ENCODE data around the gene SMOC1. TPM values are rescaled to one million over a fixed set of nuclear protein-coding genes. Genes with fewer than 3 reads are reported as not detected.

The SMOC1 gene
- total RNA-seq, 1 donor from 2014 or later: not detected

DNA sequence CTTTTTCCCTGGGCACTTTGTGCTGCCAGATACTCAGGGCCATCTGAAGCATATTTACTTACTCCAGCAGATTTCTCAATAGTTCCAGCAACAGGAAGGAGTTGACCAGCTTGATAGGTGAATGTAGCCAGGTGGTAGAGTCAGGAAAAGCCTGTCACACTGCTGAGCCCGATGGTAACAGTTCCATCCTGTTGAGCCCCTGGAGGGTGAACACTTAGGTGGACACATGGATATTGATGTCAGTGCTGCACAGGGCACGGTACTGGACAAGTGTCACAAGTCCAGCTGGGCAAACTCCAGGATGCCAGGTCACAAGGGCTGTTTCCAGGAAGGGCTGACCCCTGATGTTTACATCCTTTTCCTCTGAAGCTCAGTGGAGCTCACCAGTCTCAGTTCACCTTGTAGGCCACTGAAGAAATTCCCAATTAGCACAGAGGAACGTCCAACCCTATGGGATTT lies 2.3 kb upstream of the SMOC1 start:
- peaks cover 47% of the 10 kb centered on the region for H3K27me3 Mint-ChIP-seq
- no peak overlapping the region for H3K27ac Mint-ChIP-seq
- no peaks in the 10 kb centered on the region for H3K4me1 Mint-ChIP-seq
- no peak overlapping the region for H3K4me3 Mint-ChIP-seq
- no peak for DNase-seq
- H3K9me3 Mint-ChIP-seq: no peaks in the 10 kb centered on the region
- H3K36me3 Mint-ChIP-seq (ENCODE audit: low read depth): no peaks in the 10 kb centered on the region
- intact Hi-C loops (cut with micrococcal nuclease): loop anchor here (5.0 kb wide), 1 partner anchor 150 kb away; no protein-coding TSS in a partner anchor

DNA sequence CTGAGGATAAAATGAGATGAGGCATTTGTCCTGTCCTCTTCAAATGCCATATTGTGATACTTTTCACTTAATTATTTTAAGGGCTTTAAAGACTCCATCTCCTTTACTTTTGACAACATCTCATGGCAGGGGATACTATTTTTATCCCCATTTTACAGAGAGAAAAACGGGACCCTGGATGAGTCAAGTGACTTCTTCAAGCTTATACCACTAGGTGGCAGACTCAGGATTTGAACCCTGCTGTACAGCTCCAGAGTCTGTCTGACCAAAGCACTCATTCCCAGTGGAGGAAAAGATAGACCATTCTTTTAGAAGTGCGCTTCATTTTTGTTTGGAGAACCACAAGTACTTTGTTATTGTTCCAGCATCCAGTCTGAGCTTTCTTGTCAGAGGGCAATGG lies 1.7 kb upstream of the SMOC1 start:
- no peaks in the 10 kb centered on the region for H3K36me3 Mint-ChIP-seq (ENCODE audit: low read depth)
- H3K27ac Mint-ChIP-seq: no peak overlapping the region
- intact Hi-C loops (cut with micrococcal nuclease): loop anchor here (5.0 kb wide), 1 partner anchor 150 kb away; no protein-coding TSS in a partner anchor
- no peaks in the 10 kb centered on the region for H3K9me3 Mint-ChIP-seq
- no peak for DNase-seq
- no peaks in the 10 kb centered on the region for H3K4me1 Mint-ChIP-seq
- H3K27me3 Mint-ChIP-seq: peaks cover 50% of the 10 kb centered on the region
- no peak overlapping the region for H3K4me3 Mint-ChIP-seq

DNA sequence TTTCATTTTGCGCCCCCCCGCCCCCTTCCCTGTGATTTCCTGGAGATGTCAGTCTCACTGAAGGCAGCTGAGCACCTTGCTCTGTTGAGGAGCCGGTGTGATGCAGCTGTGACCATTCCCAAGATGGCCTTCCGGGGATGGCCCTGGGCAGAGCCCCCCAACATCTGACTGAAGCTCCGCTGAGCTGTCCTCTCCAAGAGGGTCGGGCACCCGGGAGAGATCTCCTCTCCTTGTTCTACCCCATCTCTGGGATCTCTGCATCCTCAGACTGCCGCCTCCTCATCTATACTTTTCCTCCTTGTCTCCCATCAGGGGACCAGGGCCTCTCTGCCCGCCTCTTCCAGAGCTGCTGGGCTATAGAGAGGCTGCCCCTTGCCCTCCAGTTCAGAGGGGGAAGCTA lies 965 bp upstream of the SMOC1 start:
- H3K36me3 Mint-ChIP-seq (ENCODE audit: low read depth): no peaks in the 10 kb centered on the region
- H3K4me3 Mint-ChIP-seq: no peak overlapping the region
- no peak for DNase-seq
- no peaks in the 10 kb centered on the region for H3K9me3 Mint-ChIP-seq
- peaks cover 55% of the 10 kb centered on the region for H3K27me3 Mint-ChIP-seq
- H3K27ac Mint-ChIP-seq: no peak overlapping the region
- H3K4me1 Mint-ChIP-seq: no peaks in the 10 kb centered on the region
- intact Hi-C loops (cut with micrococcal nuclease): loop anchor here (5.0 kb wide), 1 partner anchor 149 kb away; no protein-coding TSS in a partner anchor

DNA sequence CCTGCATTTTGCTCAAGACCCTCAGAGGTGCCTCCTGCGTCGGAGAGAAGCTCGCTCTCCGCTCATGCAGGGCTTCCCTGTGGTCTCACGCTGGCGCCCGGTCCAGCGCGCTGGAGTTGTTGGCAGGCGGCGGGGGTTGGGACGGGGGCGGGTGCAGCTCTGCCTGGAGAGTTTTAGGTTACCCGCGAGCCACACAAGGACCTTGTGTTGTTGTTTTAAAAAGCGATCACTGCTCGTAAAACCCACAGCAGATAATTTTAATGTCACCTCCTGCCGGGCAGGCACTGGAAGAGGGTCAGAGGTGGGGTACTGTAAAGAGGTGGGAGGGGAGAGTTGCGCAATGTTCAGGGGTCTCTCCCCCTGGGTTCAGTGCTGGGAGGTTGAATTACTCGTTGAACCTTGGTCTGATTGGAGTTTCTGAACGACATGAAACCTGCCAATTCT lies 850 bp downstream of the SMOC1 start:
- Mint-ChIP-seq H3K27ac (no peak overlapping the region), H3K4me1 (no peaks in the 10 kb centered on the region), H3K9me3 (no peaks in the 10 kb centered on the region), H3K36me3 (ENCODE audit: low read depth) (no peaks in the 10 kb centered on the region), H3K27me3 (peaks cover 58% of the 10 kb centered on the region), H3K4me3 (no peak overlapping the region)
- intact Hi-C loops (cut with micrococcal nuclease): no loop called here
- DNase-seq: no peak

DNA sequence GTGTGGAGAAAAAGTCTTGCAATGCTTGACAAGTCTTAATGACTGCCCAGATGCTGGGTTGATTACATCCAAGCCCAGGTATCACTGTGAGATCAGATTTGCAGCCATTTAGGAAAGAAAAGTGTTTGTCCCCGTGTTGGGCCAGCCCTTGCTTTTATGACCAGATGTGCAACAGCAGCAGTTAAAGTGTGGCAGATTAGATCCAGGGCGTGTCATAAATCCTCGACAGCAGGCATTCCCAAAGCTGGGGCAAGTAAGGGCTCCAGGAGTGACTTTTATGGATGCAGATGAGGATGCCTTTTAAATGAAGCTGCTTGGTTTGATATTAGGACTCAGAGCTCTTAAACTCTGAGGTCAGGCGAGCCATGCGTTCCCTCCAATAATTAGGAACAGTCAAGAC lies 1.7 kb downstream of the SMOC1 start:
- DNase-seq: no peak
- no peaks in the 10 kb centered on the region for H3K9me3 Mint-ChIP-seq
- H3K4me3 Mint-ChIP-seq: no peak overlapping the region
- H3K36me3 Mint-ChIP-seq (ENCODE audit: low read depth): no peaks in the 10 kb centered on the region
- H3K27me3 Mint-ChIP-seq: peaks cover 58% of the 10 kb centered on the region
- intact Hi-C loops (cut with micrococcal nuclease): no loop called here
- no peak overlapping the region for H3K27ac Mint-ChIP-seq
- no peaks in the 10 kb centered on the region for H3K4me1 Mint-ChIP-seq

DNA sequence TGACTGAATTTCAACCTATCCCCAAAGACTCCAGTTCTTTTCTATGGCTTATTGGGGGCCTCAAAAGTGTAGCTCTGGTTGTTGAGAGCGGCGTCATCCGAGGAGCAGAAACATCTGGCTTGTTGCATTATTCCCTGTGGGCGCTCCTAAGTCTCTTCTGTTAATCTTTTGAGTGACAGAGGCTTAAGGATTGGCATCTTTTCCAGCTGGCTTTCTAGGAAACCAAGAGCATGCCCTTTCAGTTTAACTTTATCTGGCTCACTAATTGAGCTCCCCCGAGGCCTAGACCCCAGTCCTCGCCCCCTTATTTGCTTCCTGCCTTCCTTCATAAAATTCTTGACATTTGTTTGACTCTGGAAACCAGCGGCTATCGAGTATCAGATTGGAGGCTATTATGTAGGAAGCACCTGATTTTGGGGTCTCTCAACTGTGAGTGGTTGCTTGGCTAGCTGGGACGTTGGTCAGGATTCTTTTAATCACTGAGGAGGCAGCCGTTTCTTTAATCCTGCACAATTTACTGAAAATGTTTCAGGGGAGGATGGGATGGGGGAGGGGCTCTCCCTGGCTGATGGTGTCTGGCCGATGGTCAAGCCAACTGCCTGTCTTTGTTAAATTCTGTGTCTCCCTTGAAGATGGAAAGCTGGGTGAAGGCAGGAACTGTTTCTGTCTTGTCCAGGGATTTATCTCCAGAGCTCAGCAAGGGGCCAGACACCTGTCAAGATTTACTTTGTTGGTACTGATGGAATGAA lies 3.1 kb downstream of the SMOC1 start:
- Mint-ChIP-seq H3K27ac (no peak overlapping the region), H3K4me1 (no peaks in the 10 kb centered on the region), H3K9me3 (no peaks in the 10 kb centered on the region), H3K27me3 (peaks cover 55% of the 10 kb centered on the region), H3K4me3 (no peak overlapping the region), H3K36me3 (ENCODE audit: low read depth) (no peaks in the 10 kb centered on the region)
- intact Hi-C loops (cut with micrococcal nuclease): no loop called here
- DNase-seq: no peak

DNA sequence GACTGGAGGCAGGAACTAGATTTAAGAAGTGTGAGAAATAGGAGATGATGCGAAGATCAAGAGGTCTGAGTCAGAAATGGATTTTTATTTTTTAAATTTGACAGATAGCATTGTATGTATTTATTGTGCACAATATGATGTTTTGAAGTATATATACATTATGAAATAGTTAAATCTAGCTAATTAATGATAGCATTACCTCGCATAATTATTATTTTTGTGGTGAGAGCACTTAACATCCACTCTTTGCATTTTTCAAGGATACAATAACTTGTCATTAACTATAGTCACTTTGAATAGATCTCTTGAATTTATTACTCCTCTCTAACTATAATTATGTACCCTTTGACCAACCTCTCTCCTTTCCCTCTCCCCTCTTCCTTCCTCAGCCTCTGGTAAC lies 3.7 kb downstream of the SMOC1 start:
- Mint-ChIP-seq H3K4me1 (no peaks in the 10 kb centered on the region), H3K27me3 (peaks cover 49% of the 10 kb centered on the region), H3K27ac (no peak overlapping the region), H3K9me3 (no peaks in the 10 kb centered on the region), H3K36me3 (ENCODE audit: low read depth) (no peaks in the 10 kb centered on the region), H3K4me3 (no peak overlapping the region)
- intact Hi-C loops (cut with micrococcal nuclease): no loop called here
- DNase-seq: no peak

DNA sequence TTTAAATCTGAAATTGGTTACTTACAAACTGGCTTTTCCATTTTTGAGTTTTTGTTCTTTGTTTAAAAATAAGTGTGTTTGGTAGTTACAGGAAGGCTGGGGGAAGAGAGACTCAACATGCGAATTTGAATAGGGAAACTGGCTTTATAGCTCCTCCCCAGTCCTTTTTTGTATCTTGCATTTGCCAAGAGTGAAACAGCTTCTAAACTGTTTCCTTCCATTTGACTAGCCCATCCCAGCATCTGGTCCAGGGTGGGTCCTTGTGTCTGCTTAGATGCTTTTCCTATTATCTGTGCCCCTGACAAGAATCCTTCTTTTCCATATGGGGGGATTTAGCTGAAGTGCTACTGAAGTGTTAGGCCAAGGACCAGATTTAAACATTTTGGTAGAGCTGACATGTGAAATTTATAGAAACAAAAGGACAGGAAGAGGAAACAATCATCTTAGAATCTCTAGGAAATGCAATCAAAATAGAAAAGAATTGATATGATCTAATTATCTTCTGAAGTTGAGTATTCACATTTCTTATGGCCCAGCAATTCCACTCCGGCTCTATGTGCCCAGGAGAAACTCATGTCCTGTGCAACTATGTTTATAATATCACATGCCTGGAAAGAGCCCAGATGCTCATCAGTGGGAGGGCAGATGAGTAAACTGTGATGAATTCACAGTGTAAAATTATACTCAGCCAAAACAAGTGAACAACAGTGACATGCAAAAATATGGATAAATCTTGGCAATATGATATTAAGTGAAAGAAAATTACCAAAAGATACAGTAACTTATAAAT lies 7.4 kb downstream of the SMOC1 start:
- Mint-ChIP-seq H3K27me3 (peaks cover 33% of the 10 kb centered on the region), H3K36me3 (ENCODE audit: low read depth) (no peaks in the 10 kb centered on the region), H3K9me3 (no peaks in the 10 kb centered on the region), H3K4me3 (no peak overlapping the region), H3K4me1 (no peaks in the 10 kb centered on the region), H3K27ac (no peak overlapping the region)
- intact Hi-C loops (cut with micrococcal nuclease): no loop called here
- no peak for DNase-seq

DNA sequence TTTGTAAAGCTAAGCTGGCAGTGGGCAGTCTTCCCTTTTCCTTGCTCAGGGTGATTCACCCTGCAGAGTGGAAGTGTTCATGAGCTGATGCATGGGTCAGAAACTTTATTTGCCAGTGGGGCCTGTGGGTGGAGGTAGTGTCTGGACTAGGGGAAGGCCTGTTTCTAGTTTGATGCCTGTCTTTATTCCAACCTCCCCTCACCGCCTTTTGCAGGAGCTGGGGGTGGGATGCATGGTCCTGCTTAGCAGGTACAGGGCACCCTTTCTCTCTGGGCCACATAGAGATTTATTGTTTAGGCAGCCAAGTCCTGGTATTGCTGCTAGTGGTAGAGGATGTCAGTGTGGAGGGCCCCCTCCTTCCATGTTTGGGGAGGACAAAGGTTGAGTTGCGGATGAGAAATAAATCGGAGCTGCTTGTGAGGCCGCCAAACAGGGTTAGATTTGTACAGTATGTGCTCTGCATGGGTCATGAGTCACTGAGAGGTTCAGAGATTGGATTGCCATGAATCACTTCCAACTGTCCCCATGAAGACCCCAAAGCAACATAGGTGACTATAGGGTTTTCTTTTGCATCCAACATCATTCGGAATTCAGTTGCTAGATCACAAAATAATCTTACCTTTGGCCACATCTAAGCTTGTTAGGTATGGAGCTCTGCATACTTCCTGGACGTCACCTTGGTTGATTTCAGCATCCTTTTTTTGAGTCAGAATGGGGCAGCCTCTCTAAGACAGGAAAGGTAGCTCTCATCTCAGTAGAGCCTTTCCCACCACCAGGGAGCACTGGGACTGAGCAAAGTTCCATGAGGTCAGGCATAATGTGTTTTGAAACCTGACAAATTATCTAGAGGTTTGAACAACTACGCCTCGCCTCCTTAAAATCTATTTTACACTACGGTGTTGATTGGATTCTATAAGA lies 8.8 kb downstream of the SMOC1 start:
- DNase-seq: no peak
- intact Hi-C loops (cut with micrococcal nuclease): no loop called here
- Mint-ChIP-seq H3K9me3 (no peaks in the 10 kb centered on the region), H3K27me3 (peaks cover 25% of the 10 kb centered on the region), H3K4me1 (no peaks in the 10 kb centered on the region), H3K4me3 (no peak overlapping the region), H3K36me3 (ENCODE audit: low read depth) (no peaks in the 10 kb centered on the region), H3K27ac (no peak overlapping the region)

DNA sequence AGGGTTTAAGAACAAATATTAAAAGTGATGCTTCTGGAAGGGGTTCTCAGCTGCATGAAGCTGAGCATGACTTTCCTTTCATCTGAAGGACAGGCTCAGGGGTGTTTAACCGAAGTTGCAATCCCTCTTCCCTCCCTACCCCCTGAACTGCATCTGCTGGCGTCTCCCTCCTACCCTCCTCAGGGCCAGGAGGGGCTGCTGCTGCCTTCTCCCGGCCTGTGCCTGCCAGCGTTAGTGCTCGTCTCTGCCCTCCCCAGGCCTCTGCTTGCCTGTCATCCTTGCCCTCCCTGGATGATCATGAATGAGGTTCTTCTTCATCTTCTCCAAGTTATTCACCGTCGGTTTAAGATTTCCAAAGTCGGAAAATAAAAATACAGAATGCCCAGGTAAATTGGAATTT lies 12.2 kb downstream of the SMOC1 start:
- no peak for DNase-seq
- no peak overlapping the region for H3K4me3 Mint-ChIP-seq
- H3K27ac Mint-ChIP-seq: no peak overlapping the region
- no peaks in the 10 kb centered on the region for H3K36me3 Mint-ChIP-seq (ENCODE audit: low read depth)
- intact Hi-C loops (cut with micrococcal nuclease): no loop called here
- no peaks in the 10 kb centered on the region for H3K9me3 Mint-ChIP-seq
- H3K27me3 Mint-ChIP-seq: peaks cover 19% of the 10 kb centered on the region
- no peaks in the 10 kb centered on the region for H3K4me1 Mint-ChIP-seq

DNA sequence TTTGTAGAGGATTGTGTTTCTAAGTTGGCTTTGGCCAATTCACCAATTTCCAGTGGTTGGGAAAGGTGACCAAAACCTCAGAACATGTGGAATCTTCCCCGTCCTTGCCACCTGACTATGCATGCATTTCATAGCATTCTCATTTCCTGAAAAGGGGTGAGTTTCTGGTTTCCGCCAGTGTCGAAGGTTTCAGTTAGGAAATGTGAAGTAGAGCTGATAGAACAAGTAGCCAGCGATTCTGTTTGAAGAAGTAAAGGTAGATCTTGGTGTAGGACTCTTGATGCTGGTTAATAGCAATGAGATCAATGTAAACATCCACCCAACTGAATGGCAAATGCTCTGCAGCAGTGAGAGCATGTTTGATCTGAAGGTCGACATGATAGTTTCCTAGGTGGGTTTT lies 15.9 kb downstream of the SMOC1 start:
- no peaks in the 10 kb centered on the region for H3K36me3 Mint-ChIP-seq (ENCODE audit: low read depth)
- no peak for DNase-seq
- no peaks in the 10 kb centered on the region for H3K9me3 Mint-ChIP-seq
- H3K27ac Mint-ChIP-seq: no peak overlapping the region
- peaks cover 16% of the 10 kb centered on the region for H3K27me3 Mint-ChIP-seq
- H3K4me3 Mint-ChIP-seq: no peak overlapping the region
- intact Hi-C loops (cut with micrococcal nuclease): no loop called here
- H3K4me1 Mint-ChIP-seq: no peaks in the 10 kb centered on the region

DNA sequence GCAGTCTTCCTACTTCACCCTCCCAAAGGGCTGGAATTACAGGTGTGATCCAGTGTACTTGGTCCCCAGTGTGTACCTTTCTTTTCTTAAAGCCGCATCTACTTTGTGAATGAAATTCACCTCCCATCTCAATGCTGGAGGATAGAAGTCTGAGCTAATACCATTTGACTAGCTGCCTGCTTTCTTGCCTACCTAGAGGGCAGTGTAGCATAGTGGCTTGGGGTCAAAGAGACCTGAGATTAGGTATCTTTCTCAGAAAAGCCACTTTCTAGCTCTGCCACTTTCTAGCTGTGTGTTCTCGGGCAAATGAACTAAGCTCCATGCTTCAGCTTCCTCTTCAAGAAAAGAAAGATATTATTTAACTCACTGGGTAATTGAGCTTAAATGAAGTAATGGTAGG lies 16.9 kb downstream of the SMOC1 start:
- Mint-ChIP-seq H3K4me3 (no peak overlapping the region), H3K27ac (no peak overlapping the region), H3K36me3 (ENCODE audit: low read depth) (no peaks in the 10 kb centered on the region), H3K9me3 (no peaks in the 10 kb centered on the region), H3K4me1 (no peaks in the 10 kb centered on the region), H3K27me3 (peaks cover 12% of the 10 kb centered on the region)
- no peak for DNase-seq
- intact Hi-C loops (cut with micrococcal nuclease): no loop called here

DNA sequence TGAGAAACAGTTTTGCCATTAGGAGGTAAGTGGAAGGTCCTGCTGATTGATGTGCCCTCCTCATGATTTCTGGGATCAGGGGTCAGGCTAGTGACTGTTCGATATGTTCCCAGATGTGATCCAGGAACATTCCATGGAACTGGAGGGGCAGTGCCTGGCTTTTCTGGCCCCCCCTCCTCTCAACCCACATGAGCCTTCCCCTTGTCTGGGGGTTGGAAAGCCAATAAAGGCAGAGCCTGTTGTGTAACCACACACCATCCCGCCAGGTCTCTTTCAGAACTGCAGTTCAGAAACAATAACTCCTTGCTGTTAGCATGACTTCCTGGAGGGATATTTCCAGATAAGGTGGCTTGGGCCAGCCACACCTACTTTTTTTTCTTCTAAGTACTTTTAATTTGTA lies 17.8 kb downstream of the SMOC1 start:
- peaks cover 9% of the 10 kb centered on the region for H3K27me3 Mint-ChIP-seq
- no peak overlapping the region for H3K27ac Mint-ChIP-seq
- intact Hi-C loops (cut with micrococcal nuclease): no loop called here
- DNase-seq: no peak
- H3K4me1 Mint-ChIP-seq: no peaks in the 10 kb centered on the region
- H3K4me3 Mint-ChIP-seq: no peak overlapping the region
- no peaks in the 10 kb centered on the region for H3K9me3 Mint-ChIP-seq
- no peaks in the 10 kb centered on the region for H3K36me3 Mint-ChIP-seq (ENCODE audit: low read depth)
